Measurements from ENCODE around the gene OSBPL10. TPM values are rescaled to one million over a fixed set of nuclear protein-coding genes. Genes with fewer than 3 reads are reported as not detected.

The OSBPL10 gene
- total RNA-seq, 1 donor from 2014 or later, result 8.4 TPM

GRCh38 chr3:31882895-31883294, 98.2 kb downstream of the OSBPL10 start:
- Histone ChIP-seq H3K4me2 (no peak overlapping the region), H3K9me3 (ENCODE audit: low read depth) (no peaks in the 10 kb centered on the region), H3K9ac (no peak overlapping the region), H3K4me1 (peaks cover 6% of the 10 kb centered on the region), H2AFZ (replicated peaks) (no peak overlapping the region), H3F3A (ENCODE audit: low read depth) (no peaks in the 10 kb centered on the region), H3K27me3 (no peaks in the 10 kb centered on the region), H3K79me2 (ENCODE audit: low read depth) (no peaks in the 10 kb centered on the region), H3K36me3 (no peaks in the 10 kb centered on the region), H3K4me3 (no peak overlapping the region), H4K20me1 (ENCODE audit: low read depth) (no peaks in the 10 kb centered on the region), H3K27ac (no peak overlapping the region)
- peaks cover 5% of the 10 kb centered on the region for H3K4me1 Mint-ChIP-seq
- no peaks in the 10 kb centered on the region for H3K36me3 Mint-ChIP-seq
- peaks cover under 1% of the 10 kb centered on the region for H3K9me3 Mint-ChIP-seq
- DNase-seq (ENCODE audit: low spot score), result no peak
- no peak overlapping the region for H3K27ac Mint-ChIP-seq
- no peaks in the 10 kb centered on the region for H3K27me3 Mint-ChIP-seq (ENCODE audit: insufficient read depth, low read depth)
- TF ChIP-seq CTCF (IDR thresholded peaks at IDR 0.05) (no peak), EZH2phosphoT487 (IDR thresholded peaks at IDR 0.05) (no peak), EZH2 (IDR thresholded peaks at IDR 0.05) (no peak)
- H3K4me3 Mint-ChIP-seq, result no peak overlapping the region

GRCh38 chr3:31882431-31882830, 98.6 kb downstream of the OSBPL10 start:
- H3K36me3 ChIP-seq, result no peaks in the 10 kb centered on the region
- Mint-ChIP-seq H3K27me3 (ENCODE audit: insufficient read depth, low read depth) (no peaks in the 10 kb centered on the region), H3K9me3 (no peaks in the 10 kb centered on the region), H3K4me1 (peaks cover 5% of the 10 kb centered on the region), H3K36me3 (no peaks in the 10 kb centered on the region), H3K4me3 (no peak overlapping the region), H3K27ac (no peak overlapping the region)
- no peaks in the 10 kb centered on the region for H3F3A ChIP-seq (ENCODE audit: low read depth)
- no peak for TF ChIP-seq CTCF (IDR thresholded peaks at IDR 0.05)
- no peak for TF ChIP-seq EZH2 (IDR thresholded peaks at IDR 0.05)
- no peak for TF ChIP-seq EZH2phosphoT487 (IDR thresholded peaks at IDR 0.05)
- no peak overlapping the region for H3K4me3 ChIP-seq
- H3K27ac ChIP-seq, result no peak overlapping the region
- no peak overlapping the region for H2AFZ ChIP-seq (replicated peaks)
- no peaks in the 10 kb centered on the region for H3K79me2 ChIP-seq (ENCODE audit: low read depth)
- H3K9me3 ChIP-seq (ENCODE audit: low read depth), result no peaks in the 10 kb centered on the region
- no peak overlapping the region for H3K9ac ChIP-seq
- DNase-seq (ENCODE audit: low spot score), result no peak
- H3K27me3 ChIP-seq, result no peaks in the 10 kb centered on the region
- H3K4me1 ChIP-seq, result peaks cover 6% of the 10 kb centered on the region
- no peak overlapping the region for H3K4me2 ChIP-seq
- no peaks in the 10 kb centered on the region for H4K20me1 ChIP-seq (ENCODE audit: low read depth)

GRCh38 chr3:31880482-31881078, 100.5 kb downstream of the OSBPL10 start:
- H3K9me3 ChIP-seq (ENCODE audit: low read depth), result no peaks in the 10 kb centered on the region
- Mint-ChIP-seq H3K4me3 (no peak overlapping the region), H3K36me3 (no peaks in the 10 kb centered on the region), H3K27me3 (ENCODE audit: insufficient read depth, low read depth) (no peaks in the 10 kb centered on the region), H3K4me1 (peaks cover 5% of the 10 kb centered on the region), H3K9me3 (no peaks in the 10 kb centered on the region), H3K27ac (no peak overlapping the region)
- TF ChIP-seq EZH2 (IDR thresholded peaks at IDR 0.05) (no peak), EZH2phosphoT487 (IDR thresholded peaks at IDR 0.05) (no peak), CTCF (IDR thresholded peaks at IDR 0.05) (no peak)
- H3K36me3 ChIP-seq, result no peaks in the 10 kb centered on the region
- H3K27me3 ChIP-seq, result no peaks in the 10 kb centered on the region
- H3K4me1 ChIP-seq, result peaks cover 6% of the 10 kb centered on the region
- DNase-seq (ENCODE audit: low spot score), result no peak
- H3K79me2 ChIP-seq (ENCODE audit: low read depth), result no peaks in the 10 kb centered on the region
- no peak overlapping the region for H3K9ac ChIP-seq
- no peak overlapping the region for H2AFZ ChIP-seq (replicated peaks)
- no peaks in the 10 kb centered on the region for H4K20me1 ChIP-seq (ENCODE audit: low read depth)
- no peak overlapping the region for H3K27ac ChIP-seq
- no peak overlapping the region for H3K4me3 ChIP-seq
- no peaks in the 10 kb centered on the region for H3F3A ChIP-seq (ENCODE audit: low read depth)
- no peak overlapping the region for H3K4me2 ChIP-seq

Measured in neural progenitor cell (in vitro differentiated cells).